Measurements from ENCODE around the gene FGD3. TPM values are rescaled to one million over a fixed set of nuclear protein-coding genes. Genes with fewer than 3 reads are reported as not detected.

Gene FGD3
- total and polyA plus RNA-seq, 4 donors = 1.6 to 6.2 (median 3.6) TPM

- Histone ChIP-seq H3K9me3 (ENCODE audit: control insufficient read depth in 4 of 4, low read length in 3 of 4) (no peaks in the 10 kb centered on the region), H3K27ac (ENCODE audit: low read depth in 1 of 2, low read length in 2 of 2) (no peak overlapping the region), H3K36me3 (ENCODE audit: control insufficient read depth in 4 of 4, insufficient read depth in 3 of 4, low read depth in 1 of 4, low read length in 3 of 4) (no peaks in the 10 kb centered on the region), H3K4me3 (ENCODE audit: low read depth in 1 of 3, low read length in 3 of 3) (no peak overlapping the region), H3K4me1 (ENCODE audit: control insufficient read depth in 4 of 4, insufficient read depth in 4 of 4, low read length in 3 of 4) (peaks cover 0 to 4% (median 1%) of the 10 kb centered on the region in 4 donors), H3K9ac (ENCODE audit: low read depth in 1 of 2, low read length in 2 of 2) (no peak overlapping the region), H3K27me3 (ENCODE audit: control insufficient read depth in 4 of 4, insufficient read depth in 4 of 4, low read length in 3 of 4) (no peaks in the 10 kb centered on the region)
- WGBS = 73% methylated on average over 5 of the region's 5 CpGs
- TF ChIP-seq TAF1 (conservative IDR thresholded peaks at IDR 0.05) = no peak
- no peak for DNase-seq (ENCODE audit: low spot score)
These were observed 23.8 kb downstream of the FGD3 start for GRCh38 chr9:92971121-92971520.

GRCh38 chr9:92971776-92972175, 24.5 kb downstream of the FGD3 start:
- no peak overlapping the region for H3K27ac ChIP-seq (ENCODE audit: low read depth in 1 of 2, low read length in 2 of 2)
- H3K9ac ChIP-seq (ENCODE audit: low read depth in 1 of 2, low read length in 2 of 2) = no peak overlapping the region
- no peak overlapping the region for H3K4me3 ChIP-seq (ENCODE audit: low read depth in 1 of 3, low read length in 3 of 3)
- DNase-seq (ENCODE audit: low spot score) = no peak
- no peaks in the 10 kb centered on the region for H3K4me1 ChIP-seq (ENCODE audit: control insufficient read depth in 4 of 4, insufficient read depth in 4 of 4, low read length in 3 of 4)
- no peaks in the 10 kb centered on the region for H3K9me3 ChIP-seq (ENCODE audit: control insufficient read depth in 4 of 4, low read length in 3 of 4)
- no peak for TF ChIP-seq CTCF (IDR thresholded peaks at IDR 0.05; ENCODE audit: low read depth, low read length, missing input control)
- TF ChIP-seq YY1 (IDR thresholded peaks at IDR 0.05) = no peak
- TF ChIP-seq RAD21 (IDR thresholded peaks at IDR 0.05) = no peak
- no peak for TF ChIP-seq GABPA (IDR thresholded peaks at IDR 0.05 in 1 of 2, conservative IDR thresholded peaks at IDR 0.05 in 1 of 2)
- TF ChIP-seq EGR1 (IDR thresholded peaks at IDR 0.05; ENCODE audit: low read depth in 2 of 2) = no peak
- TF ChIP-seq SP1 (IDR thresholded peaks at IDR 0.05) = no peak
- no peak for TF ChIP-seq NR2F2 (IDR thresholded peaks at IDR 0.05)
- no peak for TF ChIP-seq RXRA (IDR thresholded peaks at IDR 0.05)
- no peak for TF ChIP-seq ZBTB33 (IDR thresholded peaks at IDR 0.05)
- TF ChIP-seq TAF1 (conservative IDR thresholded peaks at IDR 0.05) = no peak
- no peak for TF ChIP-seq MAX (IDR thresholded peaks at IDR 0.05)
- no peak for TF ChIP-seq JUND (IDR thresholded peaks at IDR 0.05)
- WGBS = 92% methylated on average over 1 of the region's 1 CpG
- no peaks in the 10 kb centered on the region for H3K36me3 ChIP-seq (ENCODE audit: control insufficient read depth in 4 of 4, insufficient read depth in 3 of 4, low read depth in 1 of 4, low read length in 3 of 4)
- no peaks in the 10 kb centered on the region for H3K27me3 ChIP-seq (ENCODE audit: control insufficient read depth in 4 of 4, insufficient read depth in 4 of 4, low read length in 3 of 4)

- Histone ChIP-seq H3K9me3 (ENCODE audit: control insufficient read depth in 4 of 4, low read length in 3 of 4) (no peaks in the 10 kb centered on the region), H3K4me1 (ENCODE audit: control insufficient read depth in 4 of 4, insufficient read depth in 4 of 4, low read length in 3 of 4) (no peaks in the 10 kb centered on the region), H3K36me3 (ENCODE audit: control insufficient read depth in 4 of 4, insufficient read depth in 3 of 4, low read depth in 1 of 4, low read length in 3 of 4) (no peaks in the 10 kb centered on the region), H3K27ac (ENCODE audit: low read depth in 1 of 2, low read length in 2 of 2) (no peak overlapping the region), H3K27me3 (ENCODE audit: control insufficient read depth in 4 of 4, insufficient read depth in 4 of 4, low read length in 3 of 4) (no peaks in the 10 kb centered on the region), H3K9ac (ENCODE audit: low read depth in 1 of 2, low read length in 2 of 2) (no peak overlapping the region), H3K4me3 (ENCODE audit: low read depth in 1 of 3, low read length in 3 of 3) (no peak overlapping the region)
- TF ChIP-seq SP1 (IDR thresholded peaks at IDR 0.05) = no peak
- TF ChIP-seq HNF4G (IDR thresholded peaks at IDR 0.05) = no peak
- no peak for TF ChIP-seq MAX (IDR thresholded peaks at IDR 0.05)
- no peak for TF ChIP-seq NR2F2 (IDR thresholded peaks at IDR 0.05)
- no peak for TF ChIP-seq YY1 (IDR thresholded peaks at IDR 0.05)
- TF ChIP-seq EGR1 (IDR thresholded peaks at IDR 0.05; ENCODE audit: low read depth in 2 of 2) = no peak
- TF ChIP-seq ATF3 (IDR thresholded peaks at IDR 0.05) = no peak
- no peak for TF ChIP-seq HNF4A (conservative IDR thresholded peaks at IDR 0.05)
- TF ChIP-seq FOXA2 (IDR thresholded peaks at IDR 0.05) = no peak
- TF ChIP-seq ZBTB33 (IDR thresholded peaks at IDR 0.05) = no peak
- TF ChIP-seq GABPA (IDR thresholded peaks at IDR 0.05 in 1 of 2, conservative IDR thresholded peaks at IDR 0.05 in 1 of 2) = no peak
- no peak for TF ChIP-seq RXRA (IDR thresholded peaks at IDR 0.05)
- WGBS = 94% methylated on average over 7 of the region's 7 CpGs
- no peak for DNase-seq (ENCODE audit: low spot score)
These were observed 26.4 kb downstream of the FGD3 start for GRCh38 chr9:92973700-92974099.

Measured in liver (tissue), 9 donors.